ENCODE measurements around the gene EXOC6B. TPM values are rescaled to one million over a fixed set of nuclear protein-coding genes. Genes with fewer than 3 reads are reported as not detected.

The EXOC6B gene
- total and polyA plus RNA-seq, 2 of the 8 experiments (the other 6 are each of a cell fraction or from before 2014, with no cell fraction given) = 13.5 to 33.0 TPM

DNA sequence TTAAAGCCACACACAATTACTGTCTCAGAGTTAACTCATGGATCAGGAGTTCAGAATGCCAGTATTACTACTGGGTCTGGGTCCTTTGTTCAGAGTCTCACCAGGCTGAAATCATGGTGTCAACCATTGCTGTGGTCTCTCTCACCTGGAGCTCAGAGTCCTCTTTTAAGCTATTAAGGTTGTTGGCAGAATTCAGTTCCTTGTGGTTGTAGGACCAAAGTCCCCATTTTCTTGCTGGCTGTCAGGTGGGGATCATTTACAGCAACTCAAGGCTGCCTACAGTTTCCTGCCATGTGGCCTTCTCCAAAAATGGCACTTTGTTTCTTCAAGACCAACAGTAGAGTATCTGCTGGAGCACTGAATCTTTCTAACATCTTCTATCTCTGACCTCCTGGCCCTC is 113.5 kb downstream of the EXOC6B start (continued):
- TF ChIP-seq, protein P1, sequence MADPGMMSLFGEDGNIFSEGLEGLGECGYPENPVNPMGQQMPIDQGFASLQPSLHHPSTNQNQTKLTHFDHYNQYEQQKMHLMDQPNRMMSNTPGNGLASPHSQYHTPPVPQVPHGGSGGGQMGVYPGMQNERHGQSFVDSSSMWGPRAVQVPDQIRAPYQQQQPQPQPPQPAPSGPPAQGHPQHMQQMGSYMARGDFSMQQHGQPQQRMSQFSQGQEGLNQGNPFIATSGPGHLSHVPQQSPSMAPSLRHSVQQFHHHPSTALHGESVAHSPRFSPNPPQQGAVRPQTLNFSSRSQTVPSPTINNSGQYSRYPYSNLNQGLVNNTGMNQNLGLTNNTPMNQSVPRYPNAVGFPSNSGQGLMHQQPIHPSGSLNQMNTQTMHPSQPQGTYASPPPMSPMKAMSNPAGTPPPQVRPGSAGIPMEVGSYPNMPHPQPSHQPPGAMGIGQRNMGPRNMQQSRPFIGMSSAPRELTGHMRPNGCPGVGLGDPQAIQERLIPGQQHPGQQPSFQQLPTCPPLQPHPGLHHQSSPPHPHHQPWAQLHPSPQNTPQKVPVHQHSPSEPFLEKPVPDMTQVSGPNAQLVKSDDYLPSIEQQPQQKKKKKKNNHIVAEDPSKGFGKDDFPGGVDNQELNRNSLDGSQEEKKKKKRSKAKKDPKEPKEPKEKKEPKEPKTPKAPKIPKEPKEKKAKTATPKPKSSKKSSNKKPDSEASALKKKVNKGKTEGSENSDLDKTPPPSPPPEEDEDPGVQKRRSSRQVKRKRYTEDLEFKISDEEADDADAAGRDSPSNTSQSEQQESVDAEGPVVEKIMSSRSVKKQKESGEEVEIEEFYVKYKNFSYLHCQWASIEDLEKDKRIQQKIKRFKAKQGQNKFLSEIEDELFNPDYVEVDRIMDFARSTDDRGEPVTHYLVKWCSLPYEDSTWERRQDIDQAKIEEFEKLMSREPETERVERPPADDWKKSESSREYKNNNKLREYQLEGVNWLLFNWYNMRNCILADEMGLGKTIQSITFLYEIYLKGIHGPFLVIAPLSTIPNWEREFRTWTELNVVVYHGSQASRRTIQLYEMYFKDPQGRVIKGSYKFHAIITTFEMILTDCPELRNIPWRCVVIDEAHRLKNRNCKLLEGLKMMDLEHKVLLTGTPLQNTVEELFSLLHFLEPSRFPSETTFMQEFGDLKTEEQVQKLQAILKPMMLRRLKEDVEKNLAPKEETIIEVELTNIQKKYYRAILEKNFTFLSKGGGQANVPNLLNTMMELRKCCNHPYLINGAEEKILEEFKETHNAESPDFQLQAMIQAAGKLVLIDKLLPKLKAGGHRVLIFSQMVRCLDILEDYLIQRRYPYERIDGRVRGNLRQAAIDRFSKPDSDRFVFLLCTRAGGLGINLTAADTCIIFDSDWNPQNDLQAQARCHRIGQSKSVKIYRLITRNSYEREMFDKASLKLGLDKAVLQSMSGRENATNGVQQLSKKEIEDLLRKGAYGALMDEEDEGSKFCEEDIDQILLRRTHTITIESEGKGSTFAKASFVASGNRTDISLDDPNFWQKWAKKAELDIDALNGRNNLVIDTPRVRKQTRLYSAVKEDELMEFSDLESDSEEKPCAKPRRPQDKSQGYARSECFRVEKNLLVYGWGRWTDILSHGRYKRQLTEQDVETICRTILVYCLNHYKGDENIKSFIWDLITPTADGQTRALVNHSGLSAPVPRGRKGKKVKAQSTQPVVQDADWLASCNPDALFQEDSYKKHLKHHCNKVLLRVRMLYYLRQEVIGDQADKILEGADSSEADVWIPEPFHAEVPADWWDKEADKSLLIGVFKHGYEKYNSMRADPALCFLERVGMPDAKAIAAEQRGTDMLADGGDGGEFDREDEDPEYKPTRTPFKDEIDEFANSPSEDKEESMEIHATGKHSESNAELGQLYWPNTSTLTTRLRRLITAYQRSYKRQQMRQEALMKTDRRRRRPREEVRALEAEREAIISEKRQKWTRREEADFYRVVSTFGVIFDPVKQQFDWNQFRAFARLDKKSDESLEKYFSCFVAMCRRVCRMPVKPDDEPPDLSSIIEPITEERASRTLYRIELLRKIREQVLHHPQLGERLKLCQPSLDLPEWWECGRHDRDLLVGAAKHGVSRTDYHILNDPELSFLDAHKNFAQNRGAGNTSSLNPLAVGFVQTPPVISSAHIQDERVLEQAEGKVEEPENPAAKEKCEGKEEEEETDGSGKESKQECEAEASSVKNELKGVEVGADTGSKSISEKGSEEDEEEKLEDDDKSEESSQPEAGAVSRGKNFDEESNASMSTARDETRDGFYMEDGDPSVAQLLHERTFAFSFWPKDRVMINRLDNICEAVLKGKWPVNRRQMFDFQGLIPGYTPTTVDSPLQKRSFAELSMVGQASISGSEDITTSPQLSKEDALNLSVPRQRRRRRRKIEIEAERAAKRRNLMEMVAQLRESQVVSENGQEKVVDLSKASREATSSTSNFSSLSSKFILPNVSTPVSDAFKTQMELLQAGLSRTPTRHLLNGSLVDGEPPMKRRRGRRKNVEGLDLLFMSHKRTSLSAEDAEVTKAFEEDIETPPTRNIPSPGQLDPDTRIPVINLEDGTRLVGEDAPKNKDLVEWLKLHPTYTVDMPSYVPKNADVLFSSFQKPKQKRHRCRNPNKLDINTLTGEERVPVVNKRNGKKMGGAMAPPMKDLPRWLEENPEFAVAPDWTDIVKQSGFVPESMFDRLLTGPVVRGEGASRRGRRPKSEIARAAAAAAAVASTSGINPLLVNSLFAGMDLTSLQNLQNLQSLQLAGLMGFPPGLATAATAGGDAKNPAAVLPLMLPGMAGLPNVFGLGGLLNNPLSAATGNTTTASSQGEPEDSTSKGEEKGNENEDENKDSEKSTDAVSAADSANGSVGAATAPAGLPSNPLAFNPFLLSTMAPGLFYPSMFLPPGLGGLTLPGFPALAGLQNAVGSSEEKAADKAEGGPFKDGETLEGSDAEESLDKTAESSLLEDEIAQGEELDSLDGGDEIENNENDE (IDR thresholded peaks at IDR 0.05; ENCODE audit: insufficient replicate concordance, low read length) = no peak
- TF ChIP-seq NANOG (IDR thresholded peaks at IDR 0.05; ENCODE audit: insufficient read depth, low read depth, low read length, poor library complexity, severe bottlenecking) (no peak), PHF8 (conservative IDR thresholded peaks at IDR 0.05; ENCODE audit: low read depth, low read length) (no peak)
